ENCODE results near the gene SNORC. TPM values are rescaled to one million over a fixed set of nuclear protein-coding genes. Genes with fewer than 3 reads are reported as not detected.

The SNORC gene
- total and polyA plus RNA-seq, 2 of the 4 experiments (the other 2 are of a cell fraction) = under 0.01 to 0.67 TPM

GRCh38 chr2:232839411-232840079 lies 30.5 kb upstream of the SNORC start:
- no peaks in the 10 kb centered on the region for H3K27me3 ChIP-seq (ENCODE audit: control insufficient read depth, insufficient read depth, low read length)
- H2AFZ ChIP-seq (replicated peaks; ENCODE audit: low read length, poor library complexity) = no peak overlapping the region
- BruUV-seq (replicated peaks) = no TSS peak
- H3K9ac ChIP-seq (ENCODE audit: low read depth, low read length) = no peak overlapping the region
- peaks cover 5% of the 10 kb centered on the region for H3K4me1 ChIP-seq (ENCODE audit: control insufficient read depth, insufficient read depth, low read length)
- no peaks in the 10 kb centered on the region for H3K9me3 ChIP-seq (ENCODE audit: control insufficient read depth, insufficient read depth, low read length)
- peaks cover 29% of the 10 kb centered on the region for H3K36me3 ChIP-seq (ENCODE audit: control insufficient read depth, insufficient read depth, low read length)
- POLR2A ChIA-PET (ENCODE audit: unreplicated experiment) = no interaction called here
- intact Hi-C loops (cut with micrococcal nuclease) (no loop called here), in situ Hi-C loops (cut with MboI; ENCODE audit: low sequenced_read_pairs) (no loop called here), dilution Hi-C loops (cut with HindIII; ENCODE audit: low sequenced_read_pairs, unreplicated experiment) (no loop called here)
- no peak overlapping the region; the same call in 1 of the 2 replicates for H3K4me2 ChIP-seq (ENCODE audit: low read depth, low read length)
- DNase-seq (no peak), ATAC-seq (ENCODE audit: low read depth) (no peak)
- peaks cover 9 to 27% of the 10 kb centered on the region in 2 experiments for H3K79me1 ChIP-seq (ENCODE audit: low read depth in 1 of 2, low read length in 2 of 2)
- H3K4ac ChIP-seq (ENCODE audit: low read depth, low read length) = no peak overlapping the region
- no peaks in the 10 kb centered on the region for H3K9me1 ChIP-seq (ENCODE audit: insufficient read depth, low read length)
- no peak overlapping the region for H2BK20ac ChIP-seq (ENCODE audit: low read depth, low read length)
- H4K8ac ChIP-seq (ENCODE audit: low read depth in 2 of 2, low read length in 2 of 2) = no peak overlapping the region
- CTCF ChIA-PET = no interaction called here
- no peak overlapping the region for H2BK15ac ChIP-seq (ENCODE audit: low read depth, low read length)
- H3K4me3 ChIP-seq (ENCODE audit: insufficient read depth, low read depth, low read length) = no peak overlapping the region
- no peak overlapping the region for H4K5ac ChIP-seq (ENCODE audit: low read depth, low read length)
- H3K23ac ChIP-seq (ENCODE audit: low read depth, low read length) = no peak overlapping the region
- no peak overlapping the region for H4K91ac ChIP-seq (ENCODE audit: insufficient read depth, low read depth, low read length)
- no peak overlapping the region for H3K14ac ChIP-seq (replicated peaks; ENCODE audit: low read depth, low read length)
- no peak overlapping the region for H3K27ac ChIP-seq (ENCODE audit: insufficient read depth, low read length)
- no peak overlapping the region for H3K18ac ChIP-seq (ENCODE audit: low read depth, low read length)
- H2BK5ac ChIP-seq (ENCODE audit: low read depth, low read length, poor library complexity, severe bottlenecking) = no peak overlapping the region
- H2AK5ac ChIP-seq (ENCODE audit: low read depth, low read length) = no peak overlapping the region
- no peaks in the 10 kb centered on the region; the same call in 1 of the 2 replicates for H4K20me1 ChIP-seq (ENCODE audit: insufficient read depth, low read length)
- H3K56ac ChIP-seq (ENCODE audit: extremely low read depth, insufficient read depth, low read length) = no peak overlapping the region
- no peak overlapping the region for H2BK120ac ChIP-seq (ENCODE audit: low read depth, low read length)
- WGBS, 2 experiments (ENCODE audit: extremely low coverage in 2 of 2, insufficient read length in 1 of 2) = 50% methylated on average over 1 of the region's 9 CpGs; no CpG with 5 or more reads in 1 of the 2 experiments
- no peak overlapping the region for H2AK9ac ChIP-seq (replicated peaks; ENCODE audit: low read depth, low read length, poor library complexity)
- TF ChIP-seq, protein P1, sequence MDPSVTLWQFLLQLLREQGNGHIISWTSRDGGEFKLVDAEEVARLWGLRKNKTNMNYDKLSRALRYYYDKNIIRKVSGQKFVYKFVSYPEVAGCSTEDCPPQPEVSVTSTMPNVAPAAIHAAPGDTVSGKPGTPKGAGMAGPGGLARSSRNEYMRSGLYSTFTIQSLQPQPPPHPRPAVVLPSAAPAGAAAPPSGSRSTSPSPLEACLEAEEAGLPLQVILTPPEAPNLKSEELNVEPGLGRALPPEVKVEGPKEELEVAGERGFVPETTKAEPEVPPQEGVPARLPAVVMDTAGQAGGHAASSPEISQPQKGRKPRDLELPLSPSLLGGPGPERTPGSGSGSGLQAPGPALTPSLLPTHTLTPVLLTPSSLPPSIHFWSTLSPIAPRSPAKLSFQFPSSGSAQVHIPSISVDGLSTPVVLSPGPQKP (IDR thresholded peaks at IDR 0.05; ENCODE audit: borderline replicate concordance, low read depth, low read length) = no peak
- TF ChIP-seq MAZ (IDR thresholded peaks at IDR 0.05; ENCODE audit: borderline replicate concordance, low read depth, low read length) = no peak
- TF ChIP-seq NFE2L2 (IDR thresholded peaks at IDR 0.05; ENCODE audit: low read depth, low read length) = no peak
- TF ChIP-seq POLR2A (IDR thresholded peaks at IDR 0.05; ENCODE audit: low read depth, low read length) = no peak
- TF ChIP-seq, protein P2, sequence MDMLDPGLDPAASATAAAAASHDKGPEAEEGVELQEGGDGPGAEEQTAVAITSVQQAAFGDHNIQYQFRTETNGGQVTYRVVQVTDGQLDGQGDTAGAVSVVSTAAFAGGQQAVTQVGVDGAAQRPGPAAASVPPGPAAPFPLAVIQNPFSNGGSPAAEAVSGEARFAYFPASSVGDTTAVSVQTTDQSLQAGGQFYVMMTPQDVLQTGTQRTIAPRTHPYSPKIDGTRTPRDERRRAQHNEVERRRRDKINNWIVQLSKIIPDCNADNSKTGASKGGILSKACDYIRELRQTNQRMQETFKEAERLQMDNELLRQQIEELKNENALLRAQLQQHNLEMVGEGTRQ (IDR thresholded peaks at IDR 0.05; ENCODE audit: low read depth, low read length) = no peak
- TF ChIP-seq BHLHE40 (IDR thresholded peaks at IDR 0.05; ENCODE audit: low read depth, low read length) = no peak
- TF ChIP-seq FOS (IDR thresholded peaks at IDR 0.05; ENCODE audit: low read depth, low read length) = no peak
- TF ChIP-seq CEBPB (IDR thresholded peaks at IDR 0.05; ENCODE audit: low read depth, low read length) = no peak
- TF ChIP-seq MXI1 (IDR thresholded peaks at IDR 0.05; ENCODE audit: borderline replicate concordance, low read depth, low read length) = no peak
- no peak for TF ChIP-seq RCOR1 (IDR thresholded peaks at IDR 0.05; ENCODE audit: insufficient replicate concordance, low read length)
- no peak for TF ChIP-seq RAD21 (IDR thresholded peaks at IDR 0.05; ENCODE audit: low read length)
- no peak for TF ChIP-seq SMC3 (IDR thresholded peaks at IDR 0.05; ENCODE audit: low read depth, low read length)
